SK-N-SH treated with all-trans-retinoic acid at 6 μM for 48 hours (cell line): ENCODE results near the gene FHL1.

Experiments used
- ATAC-seq: fragments of 200-7000 bp; cut with Tn5 transposase; 3 replicates; pipeline ENCODE4 v1.9.1; 2020; ENCODE audit warnings: mild to moderate bottlenecking, moderate library complexity
- ARNTL ChIP-seq: fragments of 450-650 bp; formaldehyde crosslinking; IDR thresholded peaks from 2 replicates; pipeline ENCODE4 v1.5.0; 2020; ENCODE audit warnings: low read depth, mild to moderate bottlenecking, moderate library complexity, borderline replicate concordance
- BACH2 ChIP-seq: fragments of 250-450 bp; sonication (Bioruptor Pico); IDR thresholded peaks from 2 replicates; pipeline ENCODE4 v1.9.0; 2021; ENCODE audit warnings: mild to moderate bottlenecking, borderline replicate concordance
- CREB5 ChIP-seq: fragments of 250-450 bp; sonication (Bioruptor Pico); IDR thresholded peaks from 2 replicates; pipeline ENCODE4 v1.5.1; 2020; ENCODE audit warnings: low read depth, mild to moderate bottlenecking, moderate library complexity
- CSDC2 ChIP-seq: fragments of 250-450 bp; sonication (Bioruptor Pico); IDR thresholded peaks from 2 replicates; pipeline ENCODE4 v1.5.0; 2020; ENCODE audit warnings: mild to moderate bottlenecking, moderate library complexity
- GLIS3 ChIP-seq: fragments of 250-450 bp; sonication (Bioruptor Pico); IDR thresholded peaks from 2 replicates; pipeline ENCODE4 v1.5.0; 2020; ENCODE audit warnings: mild to moderate bottlenecking, moderate library complexity
- ISL1 ChIP-seq: fragments of 250-450 bp; sonication (Bioruptor Pico); IDR thresholded peaks from 2 replicates; pipeline ENCODE4 v2.1.2; 2022; ENCODE audit warnings: mild to moderate bottlenecking, moderate library complexity
- OSR1 ChIP-seq: fragments of 250-450 bp; sonication (Bioruptor Pico); IDR thresholded peaks from 2 replicates; pipeline ENCODE4 v1.8.0; 2022; ENCODE audit warnings: moderate library complexity, mild to moderate bottlenecking, inconsistent platforms
- PATZ1 ChIP-seq: fragments of 250-450 bp; sonication (Bioruptor Pico); IDR thresholded peaks from 2 replicates; pipeline ENCODE4 v1.8.0; 2020; ENCODE audit warnings: mild to moderate bottlenecking, moderate library complexity, borderline replicate concordance
- PPARA ChIP-seq: fragments of 250-450 bp; sonication (Bioruptor Pico); IDR thresholded peaks from 2 replicates; pipeline ENCODE4 v1.5.0; 2020; ENCODE audit warnings: mild to moderate bottlenecking, borderline replicate concordance
- RARB ChIP-seq: fragments of 250-450 bp; sonication (Bioruptor Pico); IDR thresholded peaks from 2 replicates; pipeline ENCODE4 v1.8.0; 2021; ENCODE audit warnings: mild to moderate bottlenecking, moderate library complexity
- SNAI2 ChIP-seq: fragments of 250-450 bp; sonication (Bioruptor Pico); IDR thresholded peaks from 2 replicates; pipeline ENCODE4 v1.5.0; 2020; ENCODE audit warnings: mild to moderate bottlenecking, moderate library complexity
- TCF4 ChIP-seq: fragments of 250-450 bp; sonication (Bioruptor Pico); IDR thresholded peaks from 2 replicates; pipeline ENCODE4 v1.8.0; 2021; ENCODE audit warnings: mild to moderate bottlenecking, moderate library complexity, borderline replicate concordance
- TOX ChIP-seq: fragments of 250-450 bp; sonication (Bioruptor Pico); IDR thresholded peaks from 2 replicates; pipeline ENCODE4 v1.8.0; 2021; ENCODE audit warnings: mild to moderate bottlenecking, moderate library complexity, borderline replicate concordance
- ZC3H10 ChIP-seq: fragments of 250-450 bp; sonication (Bioruptor Pico); IDR thresholded peaks from 2 replicates; pipeline ENCODE4 v1.5.1; 2021; ENCODE audit warnings: mild to moderate bottlenecking, moderate library complexity
- ZFP3 ChIP-seq: fragments of 250-450 bp; sonication (Bioruptor Pico); IDR thresholded peaks from 2 replicates; pipeline ENCODE4 v1.5.0; 2020; ENCODE audit warnings: mild to moderate bottlenecking, moderate library complexity
- ZFP30 ChIP-seq: fragments of 450-650 bp; formaldehyde crosslinking; IDR thresholded peaks from 2 replicates; pipeline ENCODE4 v1.5.0; 2022; ENCODE audit warnings: mild to moderate bottlenecking, moderate library complexity
- ZNF565 ChIP-seq: fragments of 450-650 bp; formaldehyde crosslinking; conservative IDR thresholded peaks from 2 replicates; pipeline ENCODE4 v1.5.0; 2020; ENCODE audit warnings: low read depth, mild to moderate bottlenecking, moderate library complexity
- ZNF70 ChIP-seq: fragments of 450-650 bp; formaldehyde crosslinking; IDR thresholded peaks from 2 replicates; pipeline ENCODE4 v1.5.0; 2020; ENCODE audit warnings: mild to moderate bottlenecking, moderate library complexity
- ZNF8 ChIP-seq: fragments of 450-650 bp; formaldehyde crosslinking; IDR thresholded peaks from 2 replicates; pipeline ENCODE4 v1.5.0; 2020; ENCODE audit warnings: mild to moderate bottlenecking, moderate library complexity
- TF ChIP-seq, protein P1 (sequence below): fragments of 250-450 bp; sonication (Bioruptor Pico); IDR thresholded peaks from 2 replicates; pipeline ENCODE4 v1.5.0; 2020; ENCODE audit warnings: mild to moderate bottlenecking, moderate library complexity
- TF ChIP-seq, protein P2 (sequence below): fragments of 250-450 bp; sonication (Bioruptor Pico); IDR thresholded peaks from 2 replicates; pipeline ENCODE4 v1.5.1; 2021; ENCODE audit warnings: mild to moderate bottlenecking, moderate library complexity

FHL1 gene

DNA sequence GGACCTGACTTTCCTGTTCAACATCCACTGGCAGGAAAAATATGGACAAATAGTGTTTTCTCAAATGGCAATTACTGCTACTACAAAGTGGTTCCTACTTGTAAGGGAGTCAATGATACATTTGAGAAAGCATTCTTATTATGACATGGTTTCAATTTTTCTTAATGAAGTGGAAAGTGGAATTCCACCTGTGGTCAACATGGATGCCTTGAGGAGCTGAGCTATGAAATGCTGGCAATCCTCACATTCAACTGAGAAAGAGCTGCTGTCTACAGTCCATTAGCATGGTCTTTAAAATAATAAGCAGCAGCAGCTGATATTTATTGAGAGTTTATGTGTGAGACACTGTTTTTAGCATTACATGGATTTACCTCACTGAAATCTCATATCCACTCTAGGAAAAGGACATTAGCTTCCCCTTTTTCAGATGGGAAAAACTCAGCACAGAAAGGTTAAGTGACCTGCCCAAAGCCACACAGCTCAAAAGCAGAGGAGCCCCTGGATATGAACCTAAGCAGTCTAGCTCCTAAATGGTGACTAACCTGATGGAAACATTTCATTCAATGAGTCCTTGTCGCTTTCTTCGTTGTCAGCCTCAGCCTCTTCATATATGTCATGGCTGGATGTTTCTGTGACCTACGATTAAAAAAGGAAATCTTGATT lies 74.6 kb downstream of the FHL1 start:
- TF ChIP-seq ZC3H10 (CRISPR knock-in tag), result no peak
- TF ChIP-seq, all 23 proteins: peak for 0
- ATAC-seq, result no peak

- no peak for TF ChIP-seq PATZ1 (CRISPR knock-in tag)
- TF ChIP-seq CSDC2 (CRISPR knock-in tag), result no peak
- TF ChIP-seq ZFP30 (CRISPR knock-in tag), result no peak
- no peak for TF ChIP-seq CREB5 (CRISPR knock-in tag)
- TF ChIP-seq, protein P1, sequence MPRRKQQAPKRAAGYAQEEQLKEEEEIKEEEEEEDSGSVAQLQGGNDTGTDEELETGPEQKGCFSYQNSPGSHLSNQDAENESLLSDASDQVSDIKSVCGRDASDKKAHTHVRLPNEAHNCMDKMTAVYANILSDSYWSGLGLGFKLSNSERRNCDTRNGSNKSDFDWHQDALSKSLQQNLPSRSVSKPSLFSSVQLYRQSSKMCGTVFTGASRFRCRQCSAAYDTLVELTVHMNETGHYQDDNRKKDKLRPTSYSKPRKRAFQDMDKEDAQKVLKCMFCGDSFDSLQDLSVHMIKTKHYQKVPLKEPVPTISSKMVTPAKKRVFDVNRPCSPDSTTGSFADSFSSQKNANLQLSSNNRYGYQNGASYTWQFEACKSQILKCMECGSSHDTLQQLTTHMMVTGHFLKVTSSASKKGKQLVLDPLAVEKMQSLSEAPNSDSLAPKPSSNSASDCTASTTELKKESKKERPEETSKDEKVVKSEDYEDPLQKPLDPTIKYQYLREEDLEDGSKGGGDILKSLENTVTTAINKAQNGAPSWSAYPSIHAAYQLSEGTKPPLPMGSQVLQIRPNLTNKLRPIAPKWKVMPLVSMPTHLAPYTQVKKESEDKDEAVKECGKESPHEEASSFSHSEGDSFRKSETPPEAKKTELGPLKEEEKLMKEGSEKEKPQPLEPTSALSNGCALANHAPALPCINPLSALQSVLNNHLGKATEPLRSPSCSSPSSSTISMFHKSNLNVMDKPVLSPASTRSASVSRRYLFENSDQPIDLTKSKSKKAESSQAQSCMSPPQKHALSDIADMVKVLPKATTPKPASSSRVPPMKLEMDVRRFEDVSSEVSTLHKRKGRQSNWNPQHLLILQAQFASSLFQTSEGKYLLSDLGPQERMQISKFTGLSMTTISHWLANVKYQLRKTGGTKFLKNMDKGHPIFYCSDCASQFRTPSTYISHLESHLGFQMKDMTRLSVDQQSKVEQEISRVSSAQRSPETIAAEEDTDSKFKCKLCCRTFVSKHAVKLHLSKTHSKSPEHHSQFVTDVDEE (CRISPR knock-in tag), result no peak
- no peak for TF ChIP-seq PPARA (CRISPR knock-in tag)
- TF ChIP-seq RARB (CRISPR knock-in tag), result no peak
- TF ChIP-seq SNAI2 (CRISPR knock-in tag), result no peak
- TF ChIP-seq ZNF8, result no peak
- ATAC-seq, result no peak
Measured at GRCh38 chrX:136227074-136227473, 79.7 kb downstream of the FHL1 start.

GRCh38 chrX:136227948-136228838 lies 80.9 kb downstream of the FHL1 start:
- no peak for TF ChIP-seq PATZ1 (CRISPR knock-in tag)
- TF ChIP-seq BACH2 (CRISPR knock-in tag), result no peak
- no peak for TF ChIP-seq TOX (CRISPR knock-in tag)
- no peak for TF ChIP-seq ARNTL (CRISPR knock-in tag)
- TF ChIP-seq TCF4 (CRISPR knock-in tag), result no peak
- TF ChIP-seq ISL1 (CRISPR knock-in tag), result no peak
- no peak for TF ChIP-seq ZNF70 (CRISPR knock-in tag)
- TF ChIP-seq, all 23 proteins: peak for 0
- no peak for ATAC-seq

DNA sequence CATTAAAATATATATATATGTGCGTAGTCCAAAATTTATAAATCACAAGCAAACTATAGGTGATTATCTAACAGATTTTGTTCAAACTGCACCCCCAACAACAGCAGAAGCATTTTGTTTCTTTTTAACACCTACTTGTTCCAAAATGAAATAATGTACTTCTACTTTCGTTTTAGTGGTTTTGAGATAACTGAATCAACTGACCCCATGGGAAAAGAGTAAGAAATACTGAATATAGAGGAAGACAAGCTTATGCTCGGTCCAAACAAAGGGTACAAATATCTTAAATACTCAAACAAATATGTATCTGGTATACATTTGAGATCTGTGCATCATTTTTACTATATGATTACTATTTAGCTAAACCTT lies 81.5 kb downstream of the FHL1 start:
- ATAC-seq, result no peak
- TF ChIP-seq CREB5 (CRISPR knock-in tag) (no peak), TOX (CRISPR knock-in tag) (no peak), ZFP3 (CRISPR knock-in tag) (no peak), CSDC2 (CRISPR knock-in tag) (no peak), TCF4 (CRISPR knock-in tag) (no peak), PPARA (CRISPR knock-in tag) (no peak), ZNF565 (no peak), GLIS3 (CRISPR knock-in tag) (no peak), ARNTL (CRISPR knock-in tag) (no peak), OSR1 (no peak), ZC3H10 (CRISPR knock-in tag) (no peak), BACH2 (CRISPR knock-in tag) (no peak)
- TF ChIP-seq, protein P2, sequence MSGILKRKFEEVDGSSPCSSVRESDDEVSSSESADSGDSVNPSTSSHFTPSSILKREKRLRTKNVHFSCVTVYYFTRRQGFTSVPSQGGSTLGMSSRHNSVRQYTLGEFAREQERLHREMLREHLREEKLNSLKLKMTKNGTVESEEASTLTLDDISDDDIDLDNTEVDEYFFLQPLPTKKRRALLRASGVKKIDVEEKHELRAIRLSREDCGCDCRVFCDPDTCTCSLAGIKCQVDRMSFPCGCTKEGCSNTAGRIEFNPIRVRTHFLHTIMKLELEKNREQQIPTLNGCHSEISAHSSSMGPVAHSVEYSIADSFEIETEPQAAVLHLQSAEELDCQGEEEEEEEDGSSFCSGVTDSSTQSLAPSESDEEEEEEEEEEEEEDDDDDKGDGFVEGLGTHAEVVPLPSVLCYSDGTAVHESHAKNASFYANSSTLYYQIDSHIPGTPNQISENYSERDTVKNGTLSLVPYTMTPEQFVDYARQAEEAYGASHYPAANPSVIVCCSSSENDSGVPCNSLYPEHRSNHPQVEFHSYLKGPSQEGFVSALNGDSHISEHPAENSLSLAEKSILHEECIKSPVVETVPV (CRISPR knock-in tag), result no peak
- TF ChIP-seq, all 23 proteins: peak for 0
